HL-60 (cell line): ENCODE measurements around the gene EBI3.
A peak's percentile ranks its signal among the peaks of the same experiment; 100 is the strongest.

ENCODE experiments used
- DNase-seq, 2 experiments: peaks; one replicate each; pipeline ENCODE4 v3.0.0-alpha.2; 2010 to 2020; ENCODE audit warnings: low read depth in 1 of 2, low spot score in 1 of 2
- H3K27ac ChIP-seq: fragments of 250-450 bp; sonication (Bioruptor Pico); replicated peaks from 2 replicates; pipeline ENCODE4 v1.5.1; 2020; ENCODE audit warnings: mild to moderate bottlenecking, moderate library complexity
- H3K27me3 ChIP-seq: fragments of 250-450 bp; sonication (Bioruptor Pico); 2 replicates; pipeline ENCODE4 v1.5.1; 2021; ENCODE audit warnings: mild to moderate bottlenecking, moderate library complexity; ENCODE audit not compliant: insufficient read depth, poor library complexity, severe bottlenecking
- H3K4me3 ChIP-seq: replicated peaks from 2 replicates; pipeline ENCODE4 v1.5.1; 2011; ENCODE audit warnings: mild to moderate bottlenecking, control low read depth, low read length; ENCODE audit not compliant: insufficient read depth
- GABPA ChIP-seq: IDR thresholded peaks from 2 replicates; pipeline ENCODE4 v1.6.1; 2012; ENCODE audit warnings: low read depth
- POLR2AphosphoS5 ChIP-seq: IDR thresholded peaks from 2 replicates; pipeline ENCODE4 v1.6.1; 2012; ENCODE audit warnings: low read depth
- SPI1 ChIP-seq: IDR thresholded peaks from 2 replicates; pipeline ENCODE4 v1.6.1; 2012; ENCODE audit warnings: low read depth, mild to moderate bottlenecking, borderline replicate concordance
- TF ChIP-seq, protein P1 (sequence below): IDR thresholded peaks from one replicate; pipeline ENCODE4 v1.5.1; 2011; ENCODE audit warnings: low read length, control low read depth, inconsistent platforms; ENCODE audit not compliant: insufficient read depth
- TF ChIP-seq, protein P2 (sequence below): IDR thresholded peaks from 2 replicates; pipeline ENCODE4 v1.6.1; 2012; ENCODE audit warnings: low read depth; ENCODE audit not compliant: insufficient replicate concordance

EBI3 gene

DNA sequence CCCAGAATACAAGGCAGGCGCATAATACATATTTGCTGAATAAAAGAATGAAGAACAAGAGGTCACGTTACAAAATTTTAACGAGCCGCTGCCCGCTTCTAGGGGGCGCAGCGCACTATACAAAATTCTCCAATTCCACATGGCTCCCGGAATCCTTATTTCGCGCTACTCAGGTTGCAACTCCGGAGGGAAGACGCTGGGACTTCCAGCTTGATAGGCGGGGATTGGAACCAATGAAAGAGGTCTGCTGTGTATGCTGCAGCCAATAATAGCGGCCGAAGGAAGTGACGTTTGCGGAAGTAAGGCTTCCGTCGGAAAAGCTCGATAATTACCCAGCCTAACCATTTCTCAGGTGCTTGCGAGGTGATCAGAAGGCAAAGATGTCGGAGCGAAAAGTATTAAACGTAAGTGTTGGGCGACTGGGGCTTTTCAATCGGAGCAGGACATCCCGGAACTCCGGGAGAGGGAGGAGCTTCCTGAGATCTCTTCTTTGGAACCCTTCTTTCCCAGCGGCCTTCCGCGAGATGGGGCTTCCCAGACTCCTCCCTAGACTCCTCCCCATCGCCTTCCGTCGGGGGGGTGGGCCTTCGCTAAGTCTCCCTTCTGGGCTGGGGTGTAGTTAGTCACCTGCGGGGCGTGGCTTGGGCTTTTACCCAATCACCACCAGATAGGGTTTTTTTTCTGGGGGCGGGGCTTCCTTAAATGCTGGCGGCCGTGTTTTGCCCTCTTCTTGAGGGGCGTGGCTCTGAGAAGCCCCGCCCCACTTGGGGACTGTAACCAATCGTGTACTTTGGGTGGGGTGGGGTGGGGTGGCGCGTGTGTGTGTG is 17.7 kb downstream of the EBI3 start, which contains the start of gene YJU2:
TSS of gene YJU2 (plus strand) at position 314 of the 827 bp plus-strand sequence. CDS start at position 381, 67 bp downstream.
- H3K27ac ChIP-seq, result peak within 1 kb of the TSS; percentile 96
- peak; percentile 98 to 99 for DNase-seq
- H3K27me3 ChIP-seq, result no peaks in the 10 kb centered on the region
- H3K4me3 ChIP-seq, result peak within 1 kb of the TSS; percentile 61
- TF ChIP-seq, protein P1, sequence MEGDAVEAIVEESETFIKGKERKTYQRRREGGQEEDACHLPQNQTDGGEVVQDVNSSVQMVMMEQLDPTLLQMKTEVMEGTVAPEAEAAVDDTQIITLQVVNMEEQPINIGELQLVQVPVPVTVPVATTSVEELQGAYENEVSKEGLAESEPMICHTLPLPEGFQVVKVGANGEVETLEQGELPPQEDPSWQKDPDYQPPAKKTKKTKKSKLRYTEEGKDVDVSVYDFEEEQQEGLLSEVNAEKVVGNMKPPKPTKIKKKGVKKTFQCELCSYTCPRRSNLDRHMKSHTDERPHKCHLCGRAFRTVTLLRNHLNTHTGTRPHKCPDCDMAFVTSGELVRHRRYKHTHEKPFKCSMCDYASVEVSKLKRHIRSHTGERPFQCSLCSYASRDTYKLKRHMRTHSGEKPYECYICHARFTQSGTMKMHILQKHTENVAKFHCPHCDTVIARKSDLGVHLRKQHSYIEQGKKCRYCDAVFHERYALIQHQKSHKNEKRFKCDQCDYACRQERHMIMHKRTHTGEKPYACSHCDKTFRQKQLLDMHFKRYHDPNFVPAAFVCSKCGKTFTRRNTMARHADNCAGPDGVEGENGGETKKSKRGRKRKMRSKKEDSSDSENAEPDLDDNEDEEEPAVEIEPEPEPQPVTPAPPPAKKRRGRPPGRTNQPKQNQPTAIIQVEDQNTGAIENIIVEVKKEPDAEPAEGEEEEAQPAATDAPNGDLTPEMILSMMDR, result peak; percentile 30
- TF ChIP-seq GABPA (peak; percentile 98), SPI1 (peak; percentile 40; the same call in 1 of the 2 replicates), POLR2AphosphoS5 (peak; percentile 66)
- TF ChIP-seq, protein P2, sequence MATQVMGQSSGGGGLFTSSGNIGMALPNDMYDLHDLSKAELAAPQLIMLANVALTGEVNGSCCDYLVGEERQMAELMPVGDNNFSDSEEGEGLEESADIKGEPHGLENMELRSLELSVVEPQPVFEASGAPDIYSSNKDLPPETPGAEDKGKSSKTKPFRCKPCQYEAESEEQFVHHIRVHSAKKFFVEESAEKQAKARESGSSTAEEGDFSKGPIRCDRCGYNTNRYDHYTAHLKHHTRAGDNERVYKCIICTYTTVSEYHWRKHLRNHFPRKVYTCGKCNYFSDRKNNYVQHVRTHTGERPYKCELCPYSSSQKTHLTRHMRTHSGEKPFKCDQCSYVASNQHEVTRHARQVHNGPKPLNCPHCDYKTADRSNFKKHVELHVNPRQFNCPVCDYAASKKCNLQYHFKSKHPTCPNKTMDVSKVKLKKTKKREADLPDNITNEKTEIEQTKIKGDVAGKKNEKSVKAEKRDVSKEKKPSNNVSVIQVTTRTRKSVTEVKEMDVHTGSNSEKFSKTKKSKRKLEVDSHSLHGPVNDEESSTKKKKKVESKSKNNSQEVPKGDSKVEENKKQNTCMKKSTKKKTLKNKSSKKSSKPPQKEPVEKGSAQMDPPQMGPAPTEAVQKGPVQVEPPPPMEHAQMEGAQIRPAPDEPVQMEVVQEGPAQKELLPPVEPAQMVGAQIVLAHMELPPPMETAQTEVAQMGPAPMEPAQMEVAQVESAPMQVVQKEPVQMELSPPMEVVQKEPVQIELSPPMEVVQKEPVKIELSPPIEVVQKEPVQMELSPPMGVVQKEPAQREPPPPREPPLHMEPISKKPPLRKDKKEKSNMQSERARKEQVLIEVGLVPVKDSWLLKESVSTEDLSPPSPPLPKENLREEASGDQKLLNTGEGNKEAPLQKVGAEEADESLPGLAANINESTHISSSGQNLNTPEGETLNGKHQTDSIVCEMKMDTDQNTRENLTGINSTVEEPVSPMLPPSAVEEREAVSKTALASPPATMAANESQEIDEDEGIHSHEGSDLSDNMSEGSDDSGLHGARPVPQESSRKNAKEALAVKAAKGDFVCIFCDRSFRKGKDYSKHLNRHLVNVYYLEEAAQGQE, result peak; percentile 63

DNA sequence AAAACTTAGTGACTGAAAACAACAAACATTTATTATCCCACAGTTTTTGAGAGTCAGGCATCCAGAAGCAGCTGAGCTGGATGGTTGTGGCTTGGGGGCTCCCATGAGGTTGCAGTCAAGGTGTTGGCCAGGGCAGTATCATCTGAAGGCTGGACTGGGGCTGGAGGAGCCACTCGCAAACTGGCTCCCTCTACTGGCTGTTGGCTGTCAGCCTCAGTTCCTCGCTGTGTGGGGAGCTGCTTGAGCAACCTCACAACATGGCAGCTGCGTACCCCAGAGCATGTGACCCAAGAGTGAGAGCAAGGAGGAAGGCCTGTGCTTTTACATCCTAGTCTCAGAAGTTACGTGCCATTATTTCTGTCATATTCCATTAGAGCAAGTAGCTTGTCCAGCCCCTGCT is 27.2 kb downstream of the EBI3 start:
- Histone ChIP-seq H3K27ac (no peak overlapping the region), H3K27me3 (no peaks in the 10 kb centered on the region), H3K4me3 (no peak overlapping the region)
- no peak for TF ChIP-seq SPI1
- TF ChIP-seq, protein P2, result no peak
- TF ChIP-seq POLR2AphosphoS5, result no peak
- TF ChIP-seq GABPA, result no peak
- TF ChIP-seq, protein P1, result peak; percentile 14
- DNase-seq, result peak in 1 of 2 experiments; percentile 20

DNA sequence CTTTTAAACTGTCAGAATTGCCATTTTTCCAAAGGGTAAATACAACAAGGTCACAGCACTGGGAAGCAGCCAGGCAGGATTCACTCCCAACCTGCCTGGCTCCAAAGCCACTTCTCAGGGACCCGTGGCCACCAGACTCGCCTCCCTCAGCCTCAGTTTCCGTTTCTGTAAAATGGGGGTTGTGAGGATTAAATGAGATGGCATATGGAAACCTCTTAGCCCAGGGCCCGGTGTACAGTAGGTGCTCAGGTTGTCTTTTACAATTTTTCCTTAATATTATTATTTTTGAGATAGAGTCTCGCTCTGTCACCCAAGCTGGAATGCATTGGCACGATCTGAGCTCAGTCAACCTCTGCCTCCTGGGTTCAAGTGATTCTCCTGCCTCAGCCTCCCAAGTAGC is 27.7 kb downstream of the EBI3 start:
- Histone ChIP-seq H3K27me3 (no peaks in the 10 kb centered on the region), H3K4me3 (no peak overlapping the region), H3K27ac (no peak overlapping the region)
- TF ChIP-seq SPI1, result no peak
- TF ChIP-seq, protein P1, result no peak
- TF ChIP-seq, protein P2, result no peak
- TF ChIP-seq POLR2AphosphoS5, result no peak
- no peak for TF ChIP-seq GABPA
- DNase-seq, result no peak
